HEK293 (cell line): ENCODE results near the gene HERC2.

Source experiments
- CTCF ChIA-PET: fragments of 350-600 bp; formaldehyde crosslinking; extraction: SDS; loops from one replicate; lab custom pipeline; 2021; ENCODE audit warnings: antibody characterized with exemption; lab: Yijun Ruan, JAX
- POLR2A ChIA-PET: fragments of 300-600 bp; formaldehyde crosslinking; extraction: SDS; loops from one replicate; lab custom pipeline; 2020; ENCODE audit warnings: antibody characterized with exemption, inconsistent platforms; lab: Yijun Ruan, JAX
- H3K27ac ChIP-seq: fragments of 200-500 bp; sonication (Bioruptor generic); 2 replicates; pipeline ENCODE4 v1.5.1; 2014; ENCODE audit warnings: low read depth, low read length, control low read depth, inconsistent platforms; ENCODE audit errors: extremely low read depth
- H3K36me3 ChIP-seq, 2 experiments: fragments of 200-500 bp in 1 of 2; sonication (Bioruptor generic) in 1 of 2; 1 replicate in 1 of 2; 2 replicates in 1 of 2; pipeline ENCODE4 v1.5.1; 2014 to 2017; ENCODE audit warnings: inconsistent platforms in 2 of 2, low read length in 2 of 2; ENCODE audit not compliant: control insufficient read depth in 2 of 2, insufficient read depth in 1 of 2
- H3K4me1 ChIP-seq: fragments of 200-500 bp; sonication (Bioruptor generic); 2 replicates; pipeline ENCODE4 v1.5.1; 2014; ENCODE audit warnings: mild to moderate bottlenecking, low read length, inconsistent platforms; ENCODE audit not compliant: control insufficient read depth, insufficient read depth
- H3K4me3 ChIP-seq: 2 replicates; pipeline ENCODE4 v1.5.1; 2011; ENCODE audit warnings: low read depth, mild to moderate bottlenecking, control low read depth, low read length, moderate library complexity
- H3K9me3 ChIP-seq: fragments of 200-500 bp; sonication (Bioruptor generic); 2 replicates; pipeline ENCODE4 v1.5.1; 2014; ENCODE audit warnings: low read depth, low read length, inconsistent platforms; ENCODE audit not compliant: control insufficient read depth, insufficient read depth
- KLF1 ChIP-seq: fragments of 450-650 bp; formaldehyde crosslinking; IDR thresholded peaks from 2 replicates; pipeline ENCODE4 v1.5.1; 2016; ENCODE audit warnings: missing biosample characterization, missing genetic modification characterization
- MZF1 ChIP-seq: fragments of 450-650 bp; formaldehyde crosslinking; IDR thresholded peaks from 2 replicates; pipeline ENCODE4 v1.5.1; 2017; ENCODE audit warnings: missing biosample characterization, missing genetic modification characterization, borderline replicate concordance
- SP3 ChIP-seq: fragments of 450-650 bp; formaldehyde crosslinking; IDR thresholded peaks from 2 replicates; pipeline ENCODE4 v1.5.1; 2016; ENCODE audit warnings: missing biosample characterization, missing genetic modification characterization
- ZBTB10 ChIP-seq: fragments of 450-650 bp; formaldehyde crosslinking; IDR thresholded peaks from 2 replicates; pipeline ENCODE4 v1.5.1; 2016; ENCODE audit warnings: missing biosample characterization, missing genetic modification characterization
- ZBTB17 ChIP-seq: fragments of 450-650 bp; formaldehyde crosslinking; IDR thresholded peaks from 2 replicates; pipeline ENCODE4 v1.5.1; 2016; ENCODE audit warnings: missing biosample characterization, missing genetic modification characterization
- ZBTB8A ChIP-seq: fragments of 450-650 bp; formaldehyde crosslinking; IDR thresholded peaks from 2 replicates; pipeline ENCODE4 v1.5.1; 2016; ENCODE audit warnings: missing biosample characterization, missing genetic modification characterization
- ZNF112 ChIP-seq: fragments of 450-650 bp; formaldehyde crosslinking; IDR thresholded peaks from 2 replicates; pipeline ENCODE4 v1.5.0; 2017; ENCODE audit warnings: missing biosample characterization, missing genetic modification characterization
- ZNF121 ChIP-seq: fragments of 450-650 bp; formaldehyde crosslinking; IDR thresholded peaks from 2 replicates; pipeline ENCODE4 v1.5.1; 2016; ENCODE audit warnings: missing biosample characterization, missing genetic modification characterization
- ZNF132 ChIP-seq: fragments of 450-650 bp; formaldehyde crosslinking; IDR thresholded peaks from 2 replicates; pipeline ENCODE4 v1.5.1; 2017; ENCODE audit warnings: missing biosample characterization, missing genetic modification characterization, borderline replicate concordance
- ZNF175 ChIP-seq: fragments of 450-650 bp; formaldehyde crosslinking; IDR thresholded peaks from 2 replicates; pipeline ENCODE4 v1.5.1; 2016; ENCODE audit warnings: missing biosample characterization, missing genetic modification characterization
- ZNF184 ChIP-seq: fragments of 450-650 bp; IDR thresholded peaks from 2 replicates; pipeline ENCODE4 v1.5.1; 2018; ENCODE audit warnings: missing biosample characterization, mild to moderate bottlenecking, missing genetic modification characterization
- ZNF292 ChIP-seq: fragments of 450-650 bp; formaldehyde crosslinking; IDR thresholded peaks from 2 replicates; pipeline ENCODE4 v1.5.1; 2016; ENCODE audit warnings: low read depth, missing biosample characterization, missing genetic modification characterization, borderline replicate concordance
- ZNF488 ChIP-seq: fragments of 450-650 bp; formaldehyde crosslinking; IDR thresholded peaks from 2 replicates; pipeline ENCODE4 v1.5.1; 2016; ENCODE audit warnings: missing biosample characterization, missing genetic modification characterization
- ZNF514 ChIP-seq: fragments of 450-650 bp; formaldehyde crosslinking; IDR thresholded peaks from 2 replicates; pipeline ENCODE4 v1.5.1; 2016; ENCODE audit warnings: missing biosample characterization, missing genetic modification characterization
- ZSCAN16 ChIP-seq: fragments of 450-650 bp; formaldehyde crosslinking; IDR thresholded peaks from 2 replicates; pipeline ENCODE4 v1.5.1; 2016; ENCODE audit warnings: missing biosample characterization, missing genetic modification characterization
- TF ChIP-seq, protein P1 (sequence below): fragments of 450-650 bp; formaldehyde crosslinking; IDR thresholded peaks from 2 replicates; pipeline ENCODE4 v1.5.0; 2017; ENCODE audit warnings: missing biosample characterization, missing genetic modification characterization, borderline replicate concordance
- TF ChIP-seq, protein P2 (sequence below): fragments of 450-650 bp; formaldehyde crosslinking; IDR thresholded peaks from 2 replicates; pipeline ENCODE4 v1.5.1; 2016; ENCODE audit warnings: missing biosample characterization, missing genetic modification characterization, low read depth

HERC2 gene

DNA sequence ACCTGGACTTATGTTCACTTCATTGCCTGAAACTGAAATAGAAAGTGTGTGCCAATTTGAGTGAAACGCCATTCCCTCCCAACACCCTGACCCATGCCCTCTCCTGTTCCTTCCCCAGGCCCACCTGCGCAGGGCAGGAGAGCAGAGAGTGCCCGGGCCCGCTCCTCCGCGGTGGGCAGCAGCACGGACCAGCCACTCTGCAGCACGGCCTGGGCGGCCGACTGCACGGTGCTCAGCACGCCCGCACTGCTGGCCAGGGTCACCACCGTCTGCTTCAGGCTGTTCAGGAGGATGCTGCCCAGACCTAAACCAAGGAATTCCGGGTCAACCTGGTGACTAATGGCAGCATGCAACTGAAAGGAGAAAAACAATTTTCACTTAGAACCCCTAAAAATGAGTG lies 66.0 kb downstream of the HERC2 start:
- TF ChIP-seq ZNF112 (tag by site-specific recombination) (no peak), ZBTB10 (tag by site-specific recombination) (no peak), KLF1 (tag by site-specific recombination) (no peak), ZNF175 (tag by site-specific recombination) (no peak)
- TF ChIP-seq, all 188 proteins: peak for 0
- no peak overlapping the region for H3K27ac ChIP-seq
- POLR2A ChIA-PET: no interaction called here
- peaks cover 6 to 49% of the 10 kb centered on the region in 2 experiments; a peak in 2 of 3 replicates for H3K36me3 ChIP-seq
- H3K4me3 ChIP-seq: no peak overlapping the region
- CTCF ChIA-PET: no interaction called here
- H3K4me1 ChIP-seq: no peaks in the 10 kb centered on the region
- no peaks in the 10 kb centered on the region for H3K9me3 ChIP-seq

GRCh38 chr15:28252831-28253230 lies 69.1 kb downstream of the HERC2 start:
- TF ChIP-seq MZF1: no peak
- TF ChIP-seq, protein P1, sequence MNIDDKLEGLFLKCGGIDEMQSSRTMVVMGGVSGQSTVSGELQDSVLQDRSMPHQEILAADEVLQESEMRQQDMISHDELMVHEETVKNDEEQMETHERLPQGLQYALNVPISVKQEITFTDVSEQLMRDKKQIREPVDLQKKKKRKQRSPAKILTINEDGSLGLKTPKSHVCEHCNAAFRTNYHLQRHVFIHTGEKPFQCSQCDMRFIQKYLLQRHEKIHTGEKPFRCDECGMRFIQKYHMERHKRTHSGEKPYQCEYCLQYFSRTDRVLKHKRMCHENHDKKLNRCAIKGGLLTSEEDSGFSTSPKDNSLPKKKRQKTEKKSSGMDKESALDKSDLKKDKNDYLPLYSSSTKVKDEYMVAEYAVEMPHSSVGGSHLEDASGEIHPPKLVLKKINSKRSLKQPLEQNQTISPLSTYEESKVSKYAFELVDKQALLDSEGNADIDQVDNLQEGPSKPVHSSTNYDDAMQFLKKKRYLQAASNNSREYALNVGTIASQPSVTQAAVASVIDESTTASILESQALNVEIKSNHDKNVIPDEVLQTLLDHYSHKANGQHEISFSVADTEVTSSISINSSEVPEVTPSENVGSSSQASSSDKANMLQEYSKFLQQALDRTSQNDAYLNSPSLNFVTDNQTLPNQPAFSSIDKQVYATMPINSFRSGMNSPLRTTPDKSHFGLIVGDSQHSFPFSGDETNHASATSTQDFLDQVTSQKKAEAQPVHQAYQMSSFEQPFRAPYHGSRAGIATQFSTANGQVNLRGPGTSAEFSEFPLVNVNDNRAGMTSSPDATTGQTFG: no peak
- TF ChIP-seq ZNF292 (tag by site-specific recombination): no peak
- TF ChIP-seq ZBTB10 (tag by site-specific recombination): no peak
- no peak for TF ChIP-seq ZNF184
- TF ChIP-seq ZBTB8A (tag by site-specific recombination): no peak
- TF ChIP-seq ZSCAN16: no peak
- peaks cover 6 to 57% of the 10 kb centered on the region in 2 experiments; a peak in 2 of 3 replicates for H3K36me3 ChIP-seq
- H3K4me3 ChIP-seq: no peak overlapping the region
- H3K27ac ChIP-seq: no peak overlapping the region
- ChIA-PET CTCF (no interaction called here), POLR2A (no interaction called here)
- no peaks in the 10 kb centered on the region for H3K9me3 ChIP-seq
- no peaks in the 10 kb centered on the region for H3K4me1 ChIP-seq

GRCh38 chr15:28246605-28247004 lies 75.4 kb downstream of the HERC2 start:
- Histone ChIP-seq H3K4me3 (no peak overlapping the region), H3K4me1 (no peaks in the 10 kb centered on the region), H3K27ac (no peak overlapping the region), H3K36me3 (peaks cover under 1 to 65% of the 10 kb centered on the region in 2 experiments; a peak in 2 of 3 replicates), H3K9me3 (no peaks in the 10 kb centered on the region)
- ChIA-PET CTCF (no interaction called here), POLR2A (no interaction called here)
- TF ChIP-seq ZNF121 (tag by site-specific recombination): no peak
- no peak for TF ChIP-seq ZNF514 (tag by site-specific recombination)
- TF ChIP-seq, protein P2, sequence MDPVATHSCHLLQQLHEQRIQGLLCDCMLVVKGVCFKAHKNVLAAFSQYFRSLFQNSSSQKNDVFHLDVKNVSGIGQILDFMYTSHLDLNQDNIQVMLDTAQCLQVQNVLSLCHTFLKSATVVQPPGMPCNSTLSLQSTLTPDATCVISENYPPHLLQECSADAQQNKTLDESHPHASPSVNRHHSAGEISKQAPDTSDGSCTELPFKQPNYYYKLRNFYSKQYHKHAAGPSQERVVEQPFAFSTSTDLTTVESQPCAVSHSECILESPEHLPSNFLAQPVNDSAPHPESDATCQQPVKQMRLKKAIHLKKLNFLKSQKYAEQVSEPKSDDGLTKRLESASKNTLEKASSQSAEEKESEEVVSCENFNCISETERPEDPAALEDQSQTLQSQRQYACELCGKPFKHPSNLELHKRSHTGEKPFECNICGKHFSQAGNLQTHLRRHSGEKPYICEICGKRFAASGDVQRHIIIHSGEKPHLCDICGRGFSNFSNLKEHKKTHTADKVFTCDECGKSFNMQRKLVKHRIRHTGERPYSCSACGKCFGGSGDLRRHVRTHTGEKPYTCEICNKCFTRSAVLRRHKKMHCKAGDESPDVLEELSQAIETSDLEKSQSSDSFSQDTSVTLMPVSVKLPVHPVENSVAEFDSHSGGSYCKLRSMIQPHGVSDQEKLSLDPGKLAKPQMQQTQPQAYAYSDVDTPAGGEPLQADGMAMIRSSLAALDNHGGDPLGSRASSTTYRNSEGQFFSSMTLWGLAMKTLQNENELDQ (tag by site-specific recombination): no peak
- no peak for TF ChIP-seq ZNF132
- TF ChIP-seq SP3 (tag by site-specific recombination): no peak
- no peak for TF ChIP-seq ZBTB17
- TF ChIP-seq ZNF488 (tag by site-specific recombination): no peak
